ENCODE measurements around the gene SCRN1. TPM values are rescaled to one million over a fixed set of nuclear protein-coding genes. Genes with fewer than 3 reads are reported as not detected.

SCRN1 gene
- total and polyA plus RNA-seq, 2 of the 13 experiments (the other 11 are each of a cell fraction or from before 2014, with no cell fraction given) = 43.2 to 49.8 TPM

- no peak for TF ChIP-seq ZNF607 (CRISPR knock-in tag; IDR thresholded peaks at IDR 0.05; ENCODE audit: borderline replicate concordance)
- TF ChIP-seq AKNA (CRISPR knock-in tag; IDR thresholded peaks at IDR 0.05; ENCODE audit: borderline replicate concordance) = no peak
- peak; percentile 71; the same call in 2 of the 3 replicates for TF ChIP-seq MXI1 (IDR thresholded peaks at IDR 0.05; ENCODE audit: borderline replicate concordance, low read depth, low read length)
- TF ChIP-seq ZFP36L2 (CRISPR knock-in tag; IDR thresholded peaks at IDR 0.05) = no peak
- no peak; the same call in 1 of the 2 replicates for TF ChIP-seq POLR2AphosphoS5 (IDR thresholded peaks at IDR 0.05; ENCODE audit: low read depth, low read length)
- no peak for TF ChIP-seq NR0B2 (CRISPR knock-in tag; IDR thresholded peaks at IDR 0.05)
- TF ChIP-seq NR3C1 (CRISPR knock-in tag; IDR thresholded peaks at IDR 0.05) = no peak
- TF ChIP-seq, protein P1, sequence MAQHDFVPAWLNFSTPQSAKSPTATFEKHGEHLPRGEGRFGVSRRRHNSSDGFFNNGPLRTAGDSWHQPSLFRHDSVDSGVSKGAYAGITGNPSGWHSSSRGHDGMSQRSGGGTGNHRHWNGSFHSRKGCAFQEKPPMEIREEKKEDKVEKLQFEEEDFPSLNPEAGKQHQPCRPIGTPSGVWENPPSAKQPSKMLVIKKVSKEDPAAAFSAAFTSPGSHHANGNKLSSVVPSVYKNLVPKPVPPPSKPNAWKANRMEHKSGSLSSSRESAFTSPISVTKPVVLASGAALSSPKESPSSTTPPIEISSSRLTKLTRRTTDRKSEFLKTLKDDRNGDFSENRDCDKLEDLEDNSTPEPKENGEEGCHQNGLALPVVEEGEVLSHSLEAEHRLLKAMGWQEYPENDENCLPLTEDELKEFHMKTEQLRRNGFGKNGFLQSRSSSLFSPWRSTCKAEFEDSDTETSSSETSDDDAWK (CRISPR knock-in tag; IDR thresholded peaks at IDR 0.05) = no peak
- no peak for TF ChIP-seq ZNF33A (CRISPR knock-in tag; IDR thresholded peaks at IDR 0.05; ENCODE audit: borderline replicate concordance)
- no peak for TF ChIP-seq ZNF317 (CRISPR knock-in tag; IDR thresholded peaks at IDR 0.05)
- no peak for TF ChIP-seq ZNF597 (CRISPR knock-in tag; IDR thresholded peaks at IDR 0.05)
- no peak for TF ChIP-seq RXRA (CRISPR knock-in tag; IDR thresholded peaks at IDR 0.05)
- TF ChIP-seq KLF6 (CRISPR knock-in tag; IDR thresholded peaks at IDR 0.05) = no peak
- TF ChIP-seq NCOA1 (CRISPR knock-in tag; IDR thresholded peaks at IDR 0.05) = no peak
- TF ChIP-seq E2F2 (CRISPR knock-in tag; IDR thresholded peaks at IDR 0.05; ENCODE audit: borderline replicate concordance) = no peak
- no peak for TF ChIP-seq FOXA1 (IDR thresholded peaks at IDR 0.05)
- peak; percentile 76 for TF ChIP-seq FOXA1 (CRISPR knock-in tag; IDR thresholded peaks at IDR 0.05)
- TF ChIP-seq YEATS2 (CRISPR knock-in tag; IDR thresholded peaks at IDR 0.05; ENCODE audit: borderline replicate concordance) = no peak
- TF ChIP-seq SALL1 (CRISPR knock-in tag; IDR thresholded peaks at IDR 0.05) = no peak; the same call in 1 of the 2 replicates
- TF ChIP-seq SIX4 (CRISPR knock-in tag; IDR thresholded peaks at IDR 0.05) = peak; percentile 83
Measured at GRCh38 chr7:29987811-29988317, 1.7 kb downstream of the SCRN1 start (continued).

Data from HepG2 (cell line).